ENCODE results near the gene GPR151. TPM values are rescaled to one million over a fixed set of nuclear protein-coding genes. Genes with fewer than 3 reads are reported as not detected.
A peak's percentile ranks its signal among the peaks of the same experiment; 100 is the strongest.

The GPR151 gene
- total and polyA plus RNA-seq, 9 of the 15 experiments (the other 6 are each of a cell fraction or from before 2014, with no cell fraction given): 0.06 TPM; not detected in 8

DNA sequence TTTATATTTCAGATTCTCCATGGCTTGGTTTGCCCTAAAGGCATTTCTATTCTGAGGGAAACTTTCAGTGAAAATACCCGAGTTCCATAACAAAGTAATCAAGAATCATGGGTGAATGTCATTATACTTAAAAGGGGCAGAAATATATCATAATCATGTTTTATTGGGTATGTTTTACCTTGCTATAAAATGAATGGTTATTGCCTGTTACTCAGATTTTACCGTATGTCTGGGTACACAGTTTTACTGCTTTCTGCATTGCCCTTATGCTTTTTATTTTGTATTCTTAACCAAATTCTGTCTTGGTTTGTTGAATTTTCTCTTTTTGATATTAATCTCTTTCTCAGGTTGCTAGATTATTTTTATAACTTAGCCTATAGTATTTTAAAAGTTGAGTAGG, 2.5 kb downstream of the GPR151 start:
- H3K27me3 ChIP-seq (ENCODE audit: control insufficient read depth in 2 of 2, insufficient read depth in 2 of 2, low read length in 2 of 2): no peaks in the 10 kb centered on the region; a peak in 1 of 5 replicates
- peaks cover 40% of the 10 kb centered on the region for H3K36me3 ChIP-seq (ENCODE audit: control insufficient read depth, insufficient read depth, low read length)
- TF ChIP-seq ZNF311 (CRISPR knock-in tag; IDR thresholded peaks at IDR 0.05): no peak
- no peak for TF ChIP-seq ZNF561 (CRISPR knock-in tag; conservative IDR thresholded peaks at IDR 0.05)
- intact Hi-C loops (cut with micrococcal nuclease) (no loop called here), in situ Hi-C loops (cut with MboI) (no loop called here)
- no peak for DNase-seq (ENCODE audit: extremely low read depth in 1 of 4, low spot score in 3 of 4)
- no peak overlapping the region for H3K4me2 ChIP-seq (ENCODE audit: insufficient read depth, low read length)
- H3K9me3 ChIP-seq (replicated peaks; ENCODE audit: control insufficient read depth, insufficient read depth, low read depth, low read length): no peaks in the 10 kb centered on the region
- H3K79me2 ChIP-seq (ENCODE audit: control insufficient read depth, insufficient read depth, low read length): no peaks in the 10 kb centered on the region
- no TSS peak for BruUV-seq (replicated peaks)
- no peak overlapping the region for H2AFZ ChIP-seq (ENCODE audit: low read depth, low read length)
- no peak for FAIRE-seq
- H4K20me1 ChIP-seq (replicated peaks; ENCODE audit: control insufficient read depth, insufficient read depth, low read length): no peaks in the 10 kb centered on the region
- no peak overlapping the region for H3K9ac ChIP-seq (ENCODE audit: insufficient read depth in 1 of 2, low read depth in 2 of 2, low read length in 2 of 2)
- ChIA-PET POLR2A (no interaction called here), CTCF (ENCODE audit: low intra/inter-chr PET ratio) (no interaction called here)
- no peak overlapping the region for H3K4me3 ChIP-seq
- H3K27ac ChIP-seq (ENCODE audit: extremely low read depth, low read depth, low read length): no peak overlapping the region
- 59% methylated on average over 2 of the region's 2 CpGs for WGBS (ENCODE audit: insufficient coverage, low coverage, missing lambda C conversion rate)
- ATAC-seq: no peak
- H3K9me1 ChIP-seq (ENCODE audit: control insufficient read depth, insufficient read depth, low read length): no peaks in the 10 kb centered on the region
- H3K4me1 ChIP-seq (replicated peaks in 1 of 2; ENCODE audit: control insufficient read depth in 2 of 2, insufficient read depth in 2 of 2, low read length in 2 of 2): no peaks in the 10 kb centered on the region

- Histone ChIP-seq H3K36me3 (ENCODE audit: control insufficient read depth, insufficient read depth, low read length) (peaks cover 68% of the 10 kb centered on the region), H3K9me3 (replicated peaks; ENCODE audit: control insufficient read depth, insufficient read depth, low read depth, low read length) (no peaks in the 10 kb centered on the region), H3K79me2 (ENCODE audit: control insufficient read depth, insufficient read depth, low read length) (no peaks in the 10 kb centered on the region), H3K4me3 (no peak overlapping the region), H3K27me3 (ENCODE audit: control insufficient read depth in 2 of 2, insufficient read depth in 2 of 2, low read length in 2 of 2) (no peaks in the 10 kb centered on the region), H3K9me1 (ENCODE audit: control insufficient read depth, insufficient read depth, low read length) (no peaks in the 10 kb centered on the region), H2AFZ (ENCODE audit: low read depth, low read length) (no peak overlapping the region), H3K27ac (ENCODE audit: extremely low read depth, low read depth, low read length) (no peak overlapping the region), H3K9ac (ENCODE audit: insufficient read depth in 1 of 2, low read depth in 2 of 2, low read length in 2 of 2) (no peak overlapping the region), H4K20me1 (replicated peaks; ENCODE audit: control insufficient read depth, insufficient read depth, low read length) (no peaks in the 10 kb centered on the region), H3K4me1 (replicated peaks in 1 of 2; ENCODE audit: control insufficient read depth in 2 of 2, insufficient read depth in 2 of 2, low read length in 2 of 2) (no peaks in the 10 kb centered on the region), H3K4me2 (ENCODE audit: insufficient read depth, low read length) (no peak overlapping the region)
- WGBS (ENCODE audit: insufficient coverage, low coverage, missing lambda C conversion rate): 91% methylated on average over 8 of the region's 9 CpGs
- CTCF ChIA-PET (ENCODE audit: low intra/inter-chr PET ratio): no interaction called here
- DNase-seq (ENCODE audit: extremely low read depth in 1 of 4, low spot score in 3 of 4): no peak
- ATAC-seq: no peak
- POLR2A ChIA-PET: no interaction called here
- FAIRE-seq: no peak
- in situ Hi-C loops (cut with MboI): no loop called here
- intact Hi-C loops (cut with micrococcal nuclease): no loop called here
- TSS peak; percentile 40 for BruUV-seq (replicated peaks)
- TF ChIP-seq BRF1 (IDR thresholded peaks at IDR 0.05; ENCODE audit: borderline replicate concordance, extremely low read depth, insufficient read length) (no peak), ADNP (tag; IDR thresholded peaks at IDR 0.05) (no peak), CEBPB (tag; IDR thresholded peaks at IDR 0.05) (peak; percentile 94)
Observed at GRCh38 chr5:146510559-146511125, 5.3 kb downstream of the GPR151 start.

Data from K562 (cell line).